Measurements from ENCODE around the gene CPA5. TPM values are rescaled to one million over a fixed set of nuclear protein-coding genes. Genes with fewer than 3 reads are reported as not detected.

Gene CPA5
- total RNA-seq, 1 experiment from 2014 or later: not detected

DNA sequence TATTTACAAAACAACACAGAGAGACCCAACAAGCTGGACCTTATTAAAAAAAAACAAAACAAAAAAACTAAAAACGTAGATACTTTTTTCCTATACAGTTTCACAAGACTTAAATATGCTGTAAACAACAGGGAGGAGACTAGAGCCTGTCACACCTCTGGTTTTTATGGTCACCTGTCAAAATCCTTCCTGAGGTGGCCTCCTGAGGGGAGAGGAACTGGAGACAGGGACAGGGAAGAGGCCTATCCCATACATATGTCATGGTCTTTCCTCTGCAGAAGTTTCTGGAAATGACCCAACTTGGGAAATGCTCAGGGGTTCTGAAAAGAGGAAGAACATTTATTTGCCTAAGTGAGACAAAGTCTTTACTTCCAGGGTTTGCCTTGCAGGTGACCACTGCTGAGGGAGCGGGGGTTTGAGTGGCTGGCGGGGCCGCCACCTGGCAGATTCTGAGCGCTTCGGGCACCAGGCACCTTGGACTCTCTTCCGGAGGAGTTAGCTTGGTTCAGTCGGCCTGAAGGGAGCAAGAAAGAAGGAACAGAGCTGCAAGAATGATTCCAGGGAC lies 54.0 kb downstream of the CPA5 start:
- DNase-seq (no peak), ATAC-seq (no peak)
- TF ChIP-seq EZH2phosphoT487 (IDR thresholded peaks at IDR 0.05; ENCODE audit: borderline replicate concordance, low read length): no peak
- ChIA-PET POLR2A (ENCODE audit: unreplicated experiment) (no interaction called here), CTCF (no interaction called here)
- Histone ChIP-seq H3K9ac (ENCODE audit: low read length) (no peak overlapping the region), H3K9me3 (ENCODE audit: low read length) (no peaks in the 10 kb centered on the region), H3K27ac (ENCODE audit: low read length) (no peak overlapping the region), H4K20me1 (ENCODE audit: low read length) (no peaks in the 10 kb centered on the region), H3K4me3 (ENCODE audit: low read length) (no peak overlapping the region), H3K36me3 (ENCODE audit: low read depth, low read length) (peaks cover 2% of the 10 kb centered on the region; the same call in 1 of the 2 replicates), H3K79me2 (ENCODE audit: low read length) (no peaks in the 10 kb centered on the region), H3K27me3 (ENCODE audit: low read length) (no peaks in the 10 kb centered on the region), H3F3A (ENCODE audit: low read length, unreplicated experiment) (no peaks in the 10 kb centered on the region), H3K9me2 (replicated peaks; ENCODE audit: low read length) (no peaks in the 10 kb centered on the region), H3K4me1 (ENCODE audit: insufficient read depth, low read length) (no peaks in the 10 kb centered on the region), H2AFZ (ENCODE audit: low read length) (no peak overlapping the region), H3K4me2 (ENCODE audit: low read length) (no peak overlapping the region)
- intact Hi-C loops (cut with micrococcal nuclease): no loop called here
- BruUV-seq (replicated peaks): no TSS peak

DNA sequence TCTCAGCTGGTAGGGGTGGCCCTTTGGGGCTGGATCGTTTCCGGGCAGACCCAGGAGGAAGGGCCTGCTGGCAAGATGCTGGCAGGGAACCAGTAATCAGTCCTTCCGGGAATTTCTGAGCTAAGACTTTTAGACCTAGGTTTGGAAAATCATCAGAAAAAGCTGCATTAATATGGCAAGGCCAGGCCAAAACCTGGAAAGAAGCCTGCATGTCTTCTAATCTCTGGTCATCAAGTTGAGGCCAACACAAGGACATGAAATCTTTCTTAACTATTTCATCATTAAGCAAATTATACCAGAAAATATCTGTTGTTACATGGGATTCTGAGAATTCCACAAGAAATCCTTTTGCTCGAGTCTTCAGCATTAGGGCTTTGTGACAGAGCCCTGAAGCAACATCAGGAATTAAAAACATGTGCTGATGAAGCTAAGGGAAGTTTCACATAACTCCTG lies 55.5 kb downstream of the CPA5 start:
- no peak for TF ChIP-seq EZH2phosphoT487 (IDR thresholded peaks at IDR 0.05; ENCODE audit: borderline replicate concordance, low read length)
- TF ChIP-seq, protein P1, sequence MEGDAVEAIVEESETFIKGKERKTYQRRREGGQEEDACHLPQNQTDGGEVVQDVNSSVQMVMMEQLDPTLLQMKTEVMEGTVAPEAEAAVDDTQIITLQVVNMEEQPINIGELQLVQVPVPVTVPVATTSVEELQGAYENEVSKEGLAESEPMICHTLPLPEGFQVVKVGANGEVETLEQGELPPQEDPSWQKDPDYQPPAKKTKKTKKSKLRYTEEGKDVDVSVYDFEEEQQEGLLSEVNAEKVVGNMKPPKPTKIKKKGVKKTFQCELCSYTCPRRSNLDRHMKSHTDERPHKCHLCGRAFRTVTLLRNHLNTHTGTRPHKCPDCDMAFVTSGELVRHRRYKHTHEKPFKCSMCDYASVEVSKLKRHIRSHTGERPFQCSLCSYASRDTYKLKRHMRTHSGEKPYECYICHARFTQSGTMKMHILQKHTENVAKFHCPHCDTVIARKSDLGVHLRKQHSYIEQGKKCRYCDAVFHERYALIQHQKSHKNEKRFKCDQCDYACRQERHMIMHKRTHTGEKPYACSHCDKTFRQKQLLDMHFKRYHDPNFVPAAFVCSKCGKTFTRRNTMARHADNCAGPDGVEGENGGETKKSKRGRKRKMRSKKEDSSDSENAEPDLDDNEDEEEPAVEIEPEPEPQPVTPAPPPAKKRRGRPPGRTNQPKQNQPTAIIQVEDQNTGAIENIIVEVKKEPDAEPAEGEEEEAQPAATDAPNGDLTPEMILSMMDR (conservative IDR thresholded peaks at IDR 0.05; ENCODE audit: low read depth, low read length): no peak
- no peak for TF ChIP-seq EZH2 (IDR thresholded peaks at IDR 0.05; ENCODE audit: low read length, unreplicated experiment)
- Histone ChIP-seq H3K4me2 (ENCODE audit: low read length) (no peak overlapping the region), H4K20me1 (ENCODE audit: low read length) (no peaks in the 10 kb centered on the region), H3K4me1 (ENCODE audit: insufficient read depth, low read length) (no peaks in the 10 kb centered on the region), H3K9me3 (ENCODE audit: low read length) (no peaks in the 10 kb centered on the region), H3K27ac (ENCODE audit: low read length) (no peak overlapping the region), H3K36me3 (ENCODE audit: low read depth, low read length) (peaks cover 2% of the 10 kb centered on the region; the same call in 1 of the 2 replicates), H2AFZ (ENCODE audit: low read length) (no peak overlapping the region), H3K79me2 (ENCODE audit: low read length) (no peaks in the 10 kb centered on the region), H3K9ac (ENCODE audit: low read length) (no peak overlapping the region), H3K4me3 (ENCODE audit: low read length) (no peak overlapping the region), H3K9me2 (replicated peaks; ENCODE audit: low read length) (no peaks in the 10 kb centered on the region), H3K27me3 (ENCODE audit: low read length) (no peaks in the 10 kb centered on the region), H3F3A (ENCODE audit: low read length, unreplicated experiment) (no peaks in the 10 kb centered on the region)
- ChIA-PET CTCF (no interaction called here), POLR2A (ENCODE audit: unreplicated experiment) (no interaction called here)
- ATAC-seq (no peak), DNase-seq (no peak)
- no TSS peak for BruUV-seq (replicated peaks)
- intact Hi-C loops (cut with micrococcal nuclease): no loop called here

DNA sequence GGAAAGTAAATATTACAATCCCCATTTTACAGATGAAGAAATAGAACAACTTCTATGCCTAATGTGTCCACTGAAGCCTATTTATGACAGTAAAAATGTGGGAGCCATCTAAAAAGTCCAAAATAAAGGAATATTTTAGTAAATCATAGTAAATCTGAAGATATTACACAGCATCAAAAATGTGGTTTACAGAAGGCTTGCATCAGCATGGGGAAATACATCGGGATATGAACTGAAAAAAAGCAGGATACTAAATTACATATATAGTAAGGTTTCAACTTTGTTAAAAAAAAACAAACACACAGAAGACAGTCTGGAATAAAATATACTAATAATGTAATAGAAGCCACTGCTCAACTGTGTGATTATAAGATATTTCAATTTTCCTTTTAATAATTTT lies 56.5 kb downstream of the CPA5 start:
- ChIA-PET POLR2A (ENCODE audit: unreplicated experiment) (no interaction called here), CTCF (no interaction called here)
- Histone ChIP-seq H3K4me2 (ENCODE audit: low read length) (no peak overlapping the region), H3K9me3 (ENCODE audit: low read length) (no peaks in the 10 kb centered on the region), H3K4me1 (ENCODE audit: insufficient read depth, low read length) (no peaks in the 10 kb centered on the region), H3K27me3 (ENCODE audit: low read length) (no peaks in the 10 kb centered on the region), H3F3A (ENCODE audit: low read length, unreplicated experiment) (no peaks in the 10 kb centered on the region), H3K4me3 (ENCODE audit: low read length) (no peak overlapping the region), H3K36me3 (ENCODE audit: low read depth, low read length) (peaks cover 2% of the 10 kb centered on the region; the same call in 1 of the 2 replicates), H3K9me2 (replicated peaks; ENCODE audit: low read length) (no peaks in the 10 kb centered on the region), H2AFZ (ENCODE audit: low read length) (no peak overlapping the region), H4K20me1 (ENCODE audit: low read length) (no peaks in the 10 kb centered on the region), H3K9ac (ENCODE audit: low read length) (no peak overlapping the region), H3K79me2 (ENCODE audit: low read length) (no peaks in the 10 kb centered on the region), H3K27ac (ENCODE audit: low read length) (no peak overlapping the region)
- ATAC-seq (no peak), DNase-seq (no peak)
- no TSS peak for BruUV-seq (replicated peaks)
- TF ChIP-seq, protein P1 (conservative IDR thresholded peaks at IDR 0.05; ENCODE audit: low read depth, low read length): no peak
- no peak for TF ChIP-seq EZH2 (IDR thresholded peaks at IDR 0.05; ENCODE audit: low read length, unreplicated experiment)
- no peak for TF ChIP-seq EZH2phosphoT487 (IDR thresholded peaks at IDR 0.05; ENCODE audit: borderline replicate concordance, low read length)
- intact Hi-C loops (cut with micrococcal nuclease): no loop called here
